HepG2 (cell line): ENCODE results near the gene TYR.

Experiments
- AHDC1 ChIP-seq: sonication (generic); formaldehyde crosslinking; IDR thresholded peaks from 2 replicates; pipeline ENCODE4 v1.5.1; 2020; ENCODE audit warnings: mild to moderate bottlenecking, missing genetic modification reagents, borderline replicate concordance
- ATF7-NPFF ChIP-seq: sonication (generic); formaldehyde crosslinking; IDR thresholded peaks from 2 replicates; pipeline ENCODE4 v1.8.1; 2023; ENCODE audit warnings: mild to moderate bottlenecking, low read depth, missing genetic modification reagents, moderate library complexity
- KDM5B ChIP-seq: sonication (generic); formaldehyde crosslinking; IDR thresholded peaks from 2 replicates; pipeline ENCODE4 v1.4.0; 2020; ENCODE audit warnings: missing genetic modification reagents, mild to moderate bottlenecking, borderline replicate concordance
- MXD1 ChIP-seq: sonication (generic); formaldehyde crosslinking; IDR thresholded peaks from 2 replicates; pipeline ENCODE4 v1.4.0; 2020; ENCODE audit warnings: mild to moderate bottlenecking, missing genetic modification reagents
- REPIN1 ChIP-seq: sonication (generic); formaldehyde crosslinking; IDR thresholded peaks from 2 replicates; pipeline ENCODE4 v1.8.0; 2022; ENCODE audit warnings: missing genetic modification reagents, low read depth, mild to moderate bottlenecking, borderline replicate concordance
- REST ChIP-seq, 2 experiments: IDR thresholded peaks; 2 replicates each; pipeline ENCODE4 v1.6.1; 2011 to 2012; ENCODE audit warnings: low read length in 2 of 2, borderline replicate concordance in 1 of 2, low read depth in 1 of 2, mild to moderate bottlenecking in 1 of 2, moderate library complexity in 1 of 2
- RFX5 ChIP-seq: IDR thresholded peaks from 2 replicates; pipeline ENCODE4 v1.6.1; 2011; ENCODE audit warnings: low read depth, low read length, improper control_type of control experiment
- SAFB2 ChIP-seq: sonication (generic); formaldehyde crosslinking; IDR thresholded peaks from 2 replicates; pipeline ENCODE4 v1.5.1; 2020; ENCODE audit warnings: missing genetic modification reagents, low read depth, mild to moderate bottlenecking, borderline replicate concordance
- STAG1 ChIP-seq: sonication (generic); formaldehyde crosslinking; IDR thresholded peaks from 2 replicates; pipeline ENCODE4 v1.4.0; 2020; ENCODE audit warnings: missing genetic modification reagents
- ZFP36L1 ChIP-seq: sonication (generic); formaldehyde crosslinking; IDR thresholded peaks from 2 replicates; pipeline ENCODE4 v1.8.0; 2022; ENCODE audit warnings: mild to moderate bottlenecking, missing genetic modification reagents, moderate library complexity
- ZNF616 ChIP-seq: sonication (generic); formaldehyde crosslinking; IDR thresholded peaks from 2 replicates; pipeline ENCODE4 v1.5.0; 2020; ENCODE audit warnings: low read depth, mild to moderate bottlenecking, missing genetic modification reagents
- ZNF776 ChIP-seq: sonication (generic); formaldehyde crosslinking; IDR thresholded peaks from 2 replicates; pipeline ENCODE4 v1.4.0; 2020; ENCODE audit warnings: mild to moderate bottlenecking, missing genetic modification reagents
- TF ChIP-seq, protein P1 (sequence below): sonication (generic); formaldehyde crosslinking; IDR thresholded peaks from 2 replicates; pipeline ENCODE4 v1.5.1; 2020; ENCODE audit warnings: mild to moderate bottlenecking, missing genetic modification reagents, moderate library complexity

DNA sequence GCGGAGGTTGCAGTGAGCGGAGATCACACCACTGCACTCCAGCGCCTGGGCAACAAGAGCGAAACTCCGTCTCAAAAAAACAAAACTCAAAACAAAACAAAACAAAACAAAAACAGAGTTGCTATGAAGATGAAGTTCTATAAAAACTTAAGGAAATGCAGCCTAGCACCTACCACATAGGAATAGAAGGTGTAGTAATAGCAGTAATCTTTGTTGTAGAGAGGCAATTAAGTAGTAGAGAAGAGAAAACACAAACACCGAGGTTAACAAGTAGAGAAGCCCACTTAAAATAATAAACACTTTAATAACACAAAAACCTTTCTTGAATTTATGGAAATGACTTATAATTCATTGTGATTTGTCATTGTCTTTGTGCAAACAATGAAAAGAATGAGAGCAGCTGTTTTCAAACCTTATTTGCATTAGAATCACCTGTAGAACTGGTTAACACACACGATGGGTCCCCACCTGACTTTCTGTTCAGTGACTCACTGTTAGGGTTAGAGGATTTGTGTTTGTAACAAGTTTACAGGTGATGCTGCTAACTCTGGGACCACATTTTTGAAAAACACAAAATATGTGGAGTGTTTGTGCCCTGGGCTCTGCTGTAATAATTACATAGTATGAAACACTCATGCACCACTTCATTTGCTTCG, 43.1 kb downstream of the TYR start:
- no peak for TF ChIP-seq ZFP36L1 (CRISPR knock-in tag)
- TF ChIP-seq, protein P1, sequence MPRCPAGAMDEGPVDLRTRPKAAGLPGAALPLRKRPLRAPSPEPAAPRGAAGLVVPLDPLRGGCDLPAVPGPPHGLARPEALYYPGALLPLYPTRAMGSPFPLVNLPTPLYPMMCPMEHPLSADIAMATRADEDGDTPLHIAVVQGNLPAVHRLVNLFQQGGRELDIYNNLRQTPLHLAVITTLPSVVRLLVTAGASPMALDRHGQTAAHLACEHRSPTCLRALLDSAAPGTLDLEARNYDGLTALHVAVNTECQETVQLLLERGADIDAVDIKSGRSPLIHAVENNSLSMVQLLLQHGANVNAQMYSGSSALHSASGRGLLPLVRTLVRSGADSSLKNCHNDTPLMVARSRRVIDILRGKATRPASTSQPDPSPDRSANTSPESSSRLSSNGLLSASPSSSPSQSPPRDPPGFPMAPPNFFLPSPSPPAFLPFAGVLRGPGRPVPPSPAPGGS (CRISPR knock-in tag): no peak
- no peak for TF ChIP-seq AHDC1
- TF ChIP-seq RFX5: no peak
- no peak for TF ChIP-seq MXD1 (CRISPR knock-in tag)
- TF ChIP-seq SAFB2 (CRISPR knock-in tag): no peak
- TF ChIP-seq REST (IDR thresholded peaks at IDR 0.05; ENCODE audit: borderline replicate concordance in 1 of 2, low read depth in 1 of 2, low read length in 2 of 2): no peak
- no peak for TF ChIP-seq ATF7-NPFF
- no peak for TF ChIP-seq ZNF616 (CRISPR knock-in tag)
- no peak for TF ChIP-seq KDM5B (CRISPR knock-in tag)
- TF ChIP-seq STAG1 (CRISPR knock-in tag): no peak
- TF ChIP-seq REPIN1 (CRISPR knock-in tag): no peak
- no peak for TF ChIP-seq ZNF776 (CRISPR knock-in tag)
